ENCODE data around the gene SCTR. TPM values are rescaled to one million over a fixed set of nuclear protein-coding genes. Genes with fewer than 3 reads are reported as not detected.

The SCTR gene
- total RNA-seq, 1 donor from 2014 or later = not detected

DNA sequence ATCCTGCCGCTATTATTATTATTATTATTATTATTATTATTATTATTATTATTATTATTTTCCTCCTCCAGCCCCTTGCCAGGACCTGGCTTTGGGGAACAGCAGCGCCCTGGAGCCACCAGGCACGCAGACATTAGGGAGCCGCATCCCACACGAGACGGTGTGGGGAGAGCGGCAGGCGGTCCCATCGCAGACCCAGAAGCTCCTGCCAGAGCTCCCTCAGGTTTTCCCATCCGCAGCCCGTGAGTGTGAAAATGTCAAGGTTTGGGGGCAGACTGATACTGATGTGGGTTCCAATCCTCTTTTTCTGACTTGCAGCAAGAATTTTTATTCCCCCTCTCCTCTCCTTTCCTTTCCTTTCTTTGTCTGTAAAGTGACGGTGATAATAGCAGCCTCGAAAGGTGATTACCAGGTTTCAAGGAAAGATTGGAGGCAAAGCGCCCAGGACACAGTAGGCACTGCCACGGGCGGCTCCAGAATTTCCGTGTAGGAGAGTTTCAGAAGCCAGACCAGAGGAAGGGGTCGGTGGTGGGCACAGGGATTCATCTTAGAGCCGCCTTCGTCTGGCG, 816 bp downstream of the SCTR start:
- no peak for DNase-seq

GRCh38 chr2:119522671-119523070, 1.6 kb downstream of the SCTR start:
- DNase-seq = no peak

DNA sequence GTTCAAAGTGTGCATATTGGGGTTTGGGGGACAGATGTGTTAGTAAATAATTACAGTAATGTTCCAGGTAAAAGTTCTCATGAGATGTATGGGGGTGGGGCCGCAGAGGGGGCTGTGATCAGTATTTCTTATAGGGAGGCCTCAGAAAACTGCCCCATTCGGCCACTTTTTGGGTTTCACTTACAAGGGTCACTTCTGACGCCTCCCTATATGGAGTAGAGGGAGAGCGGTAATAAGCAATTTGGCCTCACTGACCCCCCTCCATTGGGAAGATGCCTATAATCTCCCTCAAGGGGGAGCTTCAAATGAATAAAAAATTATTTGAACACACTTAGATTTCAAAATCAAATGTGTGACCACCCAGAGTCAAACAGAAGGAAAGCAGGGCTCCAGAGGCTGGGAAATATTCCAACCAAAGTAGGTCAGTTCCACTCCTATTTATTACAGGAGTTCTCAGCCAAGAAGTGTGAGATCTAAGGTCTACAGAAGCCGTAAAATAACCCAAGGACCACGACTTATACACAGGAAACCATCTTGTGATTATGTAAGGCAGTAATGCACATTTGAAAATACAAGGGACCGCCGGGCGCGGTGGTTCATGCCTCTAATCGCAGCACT, 2.7 kb downstream of the SCTR start:
- no peak for DNase-seq

GRCh38 chr2:119520696-119521432, 3.4 kb downstream of the SCTR start:
- no peak for DNase-seq

- DNase-seq = no peak
Measured at GRCh38 chr2:119519057-119519408, 5.2 kb downstream of the SCTR start.

- DNase-seq = no peak
Measured at GRCh38 chr2:119518401-119519056, 5.8 kb downstream of the SCTR start.

GRCh38 chr2:119517433-119517832, 6.8 kb downstream of the SCTR start:
- no peak for DNase-seq

- DNase-seq = no peak
Measured at GRCh38 chr2:119516121-119516520, 8.2 kb downstream of the SCTR start.

- DNase-seq = no peak
Measured at GRCh38 chr2:119513832-119514231, 10.5 kb downstream of the SCTR start.

- no peak for DNase-seq
Measured at GRCh38 chr2:119512946-119513345, 11.3 kb downstream of the SCTR start.

DNA sequence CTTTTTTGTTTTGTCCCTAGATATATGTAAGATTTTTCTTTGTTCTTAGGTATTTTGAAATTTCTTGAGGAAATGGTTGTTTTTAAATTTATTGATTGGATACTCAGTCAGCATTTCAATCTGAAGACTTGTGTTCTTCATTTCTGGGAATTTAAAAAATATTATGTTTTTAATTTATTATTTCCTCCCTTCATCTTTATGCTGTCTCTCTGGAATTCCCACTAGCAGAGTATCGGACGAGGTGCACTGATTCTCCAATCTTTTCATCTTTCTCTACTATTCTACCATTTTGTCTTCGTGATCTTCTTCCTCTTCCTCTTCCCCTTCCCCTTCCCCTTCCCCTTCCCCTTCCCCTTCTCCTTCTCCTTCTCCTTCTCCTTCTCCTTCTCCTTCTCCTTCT, 12.3 kb downstream of the SCTR start:
- no peak for DNase-seq

DNA sequence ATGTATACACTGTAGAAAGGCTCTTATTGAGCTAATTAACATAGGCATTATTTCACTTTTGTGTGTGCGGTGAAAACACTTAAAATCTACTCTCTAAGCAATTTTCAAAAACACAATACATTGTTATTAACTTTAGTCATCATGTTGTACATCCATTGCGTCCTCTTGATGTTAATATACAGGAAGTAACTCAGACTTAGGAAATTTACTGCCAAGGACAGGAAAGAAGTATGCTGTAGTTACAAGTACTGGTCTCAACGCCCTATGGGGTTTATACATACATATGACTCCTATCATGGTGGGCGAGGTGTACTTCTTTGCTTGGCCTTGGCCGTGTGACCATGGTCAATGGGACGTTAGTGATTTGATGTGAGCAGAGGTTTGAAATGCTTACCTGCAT, 15.5 kb downstream of the SCTR start:
- no peak for DNase-seq

DNA sequence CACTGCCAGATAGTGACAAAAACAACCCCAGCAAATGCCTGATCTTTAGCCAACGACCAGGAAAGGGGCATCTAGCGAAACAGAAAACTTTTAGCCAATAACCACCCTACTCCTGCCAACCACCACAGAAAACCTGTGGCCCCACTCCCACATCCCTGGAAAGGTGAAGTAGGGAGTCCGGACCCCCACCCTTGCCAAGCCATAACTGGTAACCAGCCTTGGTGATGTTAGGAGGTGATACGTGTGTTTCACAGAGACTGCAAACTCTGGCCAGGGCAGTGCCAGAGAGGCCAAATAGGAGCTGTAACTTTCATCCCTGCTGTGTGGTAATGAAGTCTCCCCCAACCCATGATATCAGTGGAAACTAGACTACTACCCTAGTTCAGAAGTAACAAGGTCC, 27.6 kb downstream of the SCTR start:
- DNase-seq = no peak

- DNase-seq = no peak
Measured at GRCh38 chr2:119495948-119496347, 28.3 kb downstream of the SCTR start.

GRCh38 chr2:119494163-119494790, 30.0 kb downstream of the SCTR start:
- DNase-seq = no peak

GRCh38 chr2:119491776-119492525, 32.3 kb downstream of the SCTR start:
- no peak for DNase-seq

- no peak for DNase-seq
Measured at GRCh38 chr2:119490653-119491195, 33.6 kb downstream of the SCTR start.

DNA sequence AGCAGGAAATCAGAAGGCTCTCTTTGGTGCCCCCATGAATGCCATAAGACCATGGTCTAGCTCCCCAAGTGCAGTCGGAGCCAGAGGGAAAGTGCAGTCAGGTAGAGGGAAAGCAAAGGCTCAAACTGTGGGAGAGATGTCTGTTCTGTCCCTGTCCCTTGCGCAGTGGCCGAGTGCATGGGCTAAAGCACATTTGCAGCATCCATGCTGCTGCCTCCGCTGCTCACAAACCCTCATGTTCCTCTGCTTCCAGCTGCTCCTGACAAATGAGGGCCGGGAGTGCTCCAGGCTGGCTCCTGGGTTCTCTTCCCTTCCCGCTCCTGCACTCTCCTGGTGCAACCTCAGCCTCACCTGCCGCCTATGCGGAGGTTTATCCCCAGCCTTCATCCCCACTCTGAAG, 34.2 kb downstream of the SCTR start:
- DNase-seq = no peak

GRCh38 chr2:119489232-119489952, 34.9 kb downstream of the SCTR start:
- DNase-seq = no peak

DNA sequence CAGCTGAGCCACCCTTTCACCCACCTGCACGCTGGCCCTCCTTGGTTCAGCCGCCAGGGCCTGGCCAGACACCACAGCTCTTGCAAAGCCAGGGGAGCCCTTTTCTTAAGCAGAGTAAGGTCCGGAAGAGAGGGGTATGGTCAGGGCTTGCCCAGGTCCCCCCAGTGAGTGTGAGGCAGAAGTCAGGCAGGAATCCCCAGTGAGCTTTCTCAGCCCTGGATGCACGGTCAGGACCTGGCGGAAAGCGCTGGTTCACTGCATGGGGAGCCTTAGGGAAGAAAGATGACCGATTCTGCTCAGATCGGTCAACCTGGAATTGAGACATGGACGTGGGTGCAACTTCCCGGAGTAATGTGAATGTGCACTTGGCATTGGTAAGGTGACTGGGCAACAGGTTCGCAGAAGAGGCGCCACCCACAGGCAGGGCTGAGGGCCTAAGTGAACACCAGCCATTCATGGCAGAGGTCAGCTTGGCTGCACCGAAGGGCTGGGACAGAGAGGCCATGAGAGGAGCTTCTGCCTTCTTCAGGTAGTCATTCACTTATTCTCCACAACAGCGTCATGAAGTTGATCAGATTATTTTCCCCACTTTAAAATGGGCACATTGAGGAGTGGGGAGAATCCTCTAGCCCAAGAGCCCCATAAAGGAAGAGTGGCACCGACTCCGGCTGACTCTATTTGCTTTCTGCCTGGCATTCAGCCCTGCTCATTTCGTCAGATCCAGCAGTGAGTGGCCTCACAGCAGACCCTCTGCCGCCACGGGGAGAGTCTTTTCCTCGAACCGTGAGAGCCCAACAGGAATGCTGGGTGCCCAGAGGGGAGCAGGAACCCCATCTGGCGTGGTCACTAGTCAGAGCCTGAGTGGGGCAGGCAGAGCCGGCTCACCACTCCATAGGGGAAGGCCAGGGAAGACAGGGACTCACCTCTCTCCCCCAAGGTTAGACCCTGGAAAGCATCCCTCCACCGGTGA, 35.8 kb downstream of the SCTR start:
- DNase-seq = no peak

All from skin of body (tissue), 2 donors.